ENCODE results near the gene SOST.
"Not testable (repeated sequence)": the region's sequence is repeated elsewhere in the genome, so short reads cannot be mapped to it uniquely, and the experiment has no call there.

The SOST gene

DNA sequence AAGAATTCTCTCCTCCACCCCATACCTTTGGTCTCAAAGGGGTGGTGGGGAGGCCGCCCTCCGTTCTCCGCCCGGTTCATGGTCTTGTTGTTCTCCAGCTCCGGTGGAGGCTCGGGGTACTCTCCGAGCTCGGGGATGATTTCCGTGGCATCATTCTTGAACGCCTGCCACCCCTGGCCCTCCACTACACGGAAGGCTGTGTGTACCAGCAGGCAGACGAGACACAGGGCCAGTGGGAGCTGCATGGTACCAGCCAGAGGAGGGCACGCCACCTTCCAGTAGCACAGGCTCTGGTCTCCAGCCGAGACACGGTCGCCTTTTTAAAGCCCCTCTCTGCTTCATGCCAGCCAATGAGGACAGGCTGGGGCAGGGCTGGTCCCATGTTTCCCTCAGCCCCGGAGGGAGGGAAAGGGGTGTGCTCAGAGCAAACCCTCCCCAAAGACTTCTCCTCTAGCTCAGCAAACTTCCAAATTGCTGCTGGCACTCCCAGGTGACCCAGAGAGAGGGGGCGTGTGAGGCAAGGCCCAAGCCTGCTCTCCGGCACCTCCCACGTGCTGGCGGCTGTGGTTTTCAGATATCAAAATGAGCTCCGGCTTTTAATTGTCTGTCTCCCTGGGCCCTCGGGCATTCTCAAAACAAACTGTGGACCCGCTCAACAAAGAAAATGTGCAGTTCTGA, at the start of gene SOST:
SOST (minus strand) TSS at position 295 of the 678 bp plus-strand sequence; CDS start at position 245, 50 bp downstream.
- no peak for DNase-seq

DNA sequence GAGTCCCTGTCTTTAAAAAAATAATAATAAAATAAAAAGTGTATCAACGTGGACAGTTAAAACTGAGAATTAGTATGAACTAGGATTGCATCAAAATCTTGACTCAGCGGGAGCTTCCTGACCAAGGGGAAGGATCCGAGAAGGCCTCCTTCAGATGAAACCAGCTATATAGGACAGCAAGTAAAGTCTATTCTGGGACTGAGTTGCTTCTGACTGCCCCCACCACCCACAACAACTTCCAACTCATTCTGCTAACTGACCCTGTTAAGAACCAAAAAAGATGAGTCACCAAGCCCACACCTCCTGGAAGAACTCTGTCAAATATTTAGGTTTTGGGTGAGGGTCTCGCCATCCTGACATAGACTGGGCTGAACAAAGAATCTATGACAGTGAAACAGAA, 49.5 kb upstream of the SOST start:
- no peak for DNase-seq

DNA sequence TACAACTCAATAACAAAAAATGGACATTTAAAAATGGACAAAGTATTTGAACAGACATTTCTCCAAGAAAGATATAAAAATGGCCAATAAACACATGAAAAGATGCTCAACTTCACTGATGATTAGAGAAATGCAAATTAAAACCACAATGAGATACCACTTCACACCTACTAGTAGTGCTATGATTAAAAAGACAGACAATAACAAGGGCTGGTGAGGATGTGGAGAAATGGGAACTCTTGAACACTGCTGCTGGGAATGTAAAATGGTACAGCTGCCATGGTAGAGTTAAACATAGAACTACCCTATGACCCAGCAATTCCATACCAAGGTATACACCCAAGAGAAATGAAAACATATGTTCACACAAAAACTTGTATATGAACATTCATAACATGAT, 46.5 kb upstream of the SOST start:
- DNase-seq = no peak

DNA sequence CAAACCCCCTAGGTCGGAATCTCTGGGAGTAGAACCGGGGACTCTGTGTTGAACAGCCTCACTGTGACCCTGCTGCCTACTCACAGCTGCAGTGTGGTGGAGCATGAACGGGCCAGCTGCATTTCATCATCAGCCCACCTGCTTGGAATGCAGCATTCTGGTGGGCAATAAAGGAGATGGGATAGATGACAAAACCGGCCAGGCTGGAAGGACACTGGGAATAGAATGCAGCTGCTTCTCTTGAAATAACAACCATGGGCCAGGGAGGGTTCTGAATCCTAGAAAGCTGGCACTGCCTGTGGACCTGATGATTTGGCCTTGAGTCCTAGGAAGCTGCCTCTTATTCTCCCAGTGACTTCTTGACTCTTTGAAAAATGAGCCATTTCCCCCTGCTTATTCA, 45.2 kb upstream of the SOST start:
- no peak for DNase-seq

DNA sequence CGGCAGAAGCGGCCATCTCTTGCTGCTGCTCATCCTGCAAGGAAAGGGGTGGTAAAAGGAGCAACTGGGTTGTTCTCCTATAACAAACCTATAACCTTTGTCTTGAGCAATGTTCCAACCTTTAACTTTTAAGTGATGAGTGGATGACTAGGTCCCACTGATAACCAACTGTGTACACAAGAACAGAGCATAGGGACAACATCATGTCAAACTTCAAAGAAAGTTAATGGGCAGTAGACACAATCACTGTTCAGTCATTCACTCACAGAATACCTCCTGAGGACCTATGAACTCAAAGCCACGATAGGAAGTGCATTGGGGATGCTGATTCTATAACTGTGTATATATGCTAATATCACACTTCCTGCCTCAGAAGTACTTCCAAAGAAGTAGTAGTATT, 43.3 kb upstream of the SOST start:
- DNase-seq = no peak

GRCh38 chr17:43800736-43801135, 42.1 kb upstream of the SOST start:
- DNase-seq = no peak

DNA sequence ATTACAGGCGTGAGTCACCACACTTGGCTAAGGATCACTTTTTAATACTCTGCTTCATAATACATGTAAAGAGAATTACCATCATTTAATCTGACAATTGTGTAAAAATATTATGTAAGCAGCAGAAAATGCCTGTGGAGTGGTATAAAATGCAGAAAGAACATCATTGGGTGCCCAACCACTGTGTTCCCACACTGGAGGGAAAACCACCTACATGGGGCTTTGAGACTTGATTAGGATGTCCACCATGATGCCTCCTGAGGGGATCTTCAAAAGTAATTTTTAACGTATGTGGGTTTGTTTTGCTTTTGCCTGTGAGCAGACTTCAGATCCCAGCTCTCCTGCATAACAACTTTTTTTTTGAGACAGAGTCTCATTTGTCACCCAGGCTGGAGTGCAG, 40.5 kb upstream of the SOST start:
- no peak for DNase-seq

GRCh38 chr17:43798024-43798423, 39.4 kb upstream of the SOST start:
- DNase-seq = not testable (repeated sequence)

DNA sequence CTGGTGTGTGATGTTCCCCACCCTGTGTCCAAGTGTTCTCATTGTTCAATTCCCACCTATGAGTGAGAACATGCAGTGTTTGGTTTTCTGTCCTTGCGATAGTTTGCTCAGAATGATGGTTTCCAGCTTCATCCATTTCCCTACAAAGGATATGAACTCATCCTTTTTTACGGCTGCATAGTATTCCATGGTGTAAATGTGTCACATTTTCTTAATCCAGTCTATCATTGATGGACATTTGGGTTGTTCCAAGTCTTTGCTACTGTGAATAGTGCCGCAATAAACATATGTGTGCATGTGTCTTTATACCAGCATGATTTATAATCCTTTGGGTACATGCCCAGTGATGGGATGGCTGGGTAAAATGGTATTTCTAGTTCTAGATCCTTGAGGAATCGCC, 34.1 kb upstream of the SOST start:
- DNase-seq = not testable (repeated sequence)

DNA sequence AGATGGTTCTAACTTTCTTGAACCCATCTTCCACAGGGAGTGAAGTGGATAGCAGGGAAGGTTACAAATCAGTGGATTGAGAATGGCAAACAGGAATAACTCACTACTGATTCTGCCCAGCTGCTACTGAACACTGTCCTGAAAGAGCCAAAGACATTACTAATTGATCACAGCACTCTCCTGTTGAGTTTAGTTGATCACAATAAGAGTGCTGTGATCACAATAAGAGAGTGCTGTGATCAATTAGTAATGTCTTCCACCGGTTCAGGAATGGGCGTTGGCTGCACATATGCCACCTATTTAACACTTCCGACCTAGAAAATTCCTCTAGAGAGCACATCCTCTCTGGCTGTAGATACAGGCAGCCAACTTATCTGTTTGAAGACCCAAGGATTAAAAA, 33.0 kb upstream of the SOST start:
- peak; percentile 77 for DNase-seq

- DNase-seq = no peak
These were observed 31.8 kb upstream of the SOST start for GRCh38 chr17:43790311-43790940.

DNA sequence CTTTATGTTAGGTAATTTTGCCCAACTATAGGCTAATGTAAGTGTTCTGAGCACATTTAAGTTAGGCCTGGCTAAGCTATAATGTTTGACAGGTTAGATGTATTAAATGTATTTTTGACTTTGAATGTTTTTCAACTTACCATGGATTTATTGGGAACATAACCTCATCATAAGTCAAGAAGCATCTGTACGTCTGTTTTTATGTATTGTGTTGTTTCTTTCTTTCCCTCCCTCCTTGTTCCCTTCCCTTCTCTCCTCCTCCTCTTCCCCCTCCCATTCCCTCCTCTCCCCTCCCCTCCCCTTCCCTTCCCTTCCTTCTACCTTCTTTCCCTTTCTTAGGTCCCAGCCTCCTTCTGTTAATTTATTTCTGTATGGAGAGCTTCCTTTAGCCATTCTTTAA, 30.9 kb upstream of the SOST start:
- no peak for DNase-seq

DNA sequence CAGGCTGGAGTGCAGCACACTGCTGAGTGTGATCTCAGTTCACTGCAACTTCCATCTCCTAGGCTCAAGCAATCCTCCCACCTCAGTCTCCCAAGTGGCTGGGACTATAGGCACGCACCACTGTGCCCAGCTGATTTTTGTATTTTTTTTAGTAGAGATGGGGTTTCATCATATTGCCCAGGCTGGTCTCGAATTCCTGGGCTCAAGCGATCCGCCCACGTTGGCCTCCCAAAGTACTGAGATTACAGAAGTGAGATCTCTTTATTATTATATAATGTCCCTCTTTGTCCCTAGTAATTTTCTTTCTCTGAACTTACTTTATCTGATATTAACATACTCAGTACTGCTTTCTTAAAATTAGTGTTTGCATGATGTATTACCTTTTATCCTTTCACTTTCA, 29.9 kb upstream of the SOST start:
- no peak for DNase-seq

DNA sequence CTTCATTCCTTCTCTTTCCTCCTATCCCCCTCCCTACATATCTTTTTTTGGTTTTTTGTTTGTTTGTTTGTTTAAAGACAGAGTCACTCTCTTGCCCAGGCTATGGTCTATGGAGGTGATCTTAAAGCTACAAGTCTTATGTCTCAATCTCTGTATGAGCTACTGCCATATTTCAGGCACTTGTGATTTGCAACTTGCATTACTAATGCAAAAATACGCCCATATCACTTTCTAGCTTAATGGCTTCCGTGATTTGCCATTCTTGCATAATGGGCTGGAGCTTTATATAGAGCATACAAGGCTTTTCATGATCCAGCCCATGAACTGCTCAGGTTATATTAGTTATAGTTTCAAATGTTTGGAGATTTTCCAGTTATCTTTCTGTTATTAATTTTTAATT, 29.1 kb upstream of the SOST start:
- no peak for DNase-seq

- DNase-seq = peak; percentile 44
These were observed 26.1 kb upstream of the SOST start for GRCh38 chr17:43784628-43785101.

- peak; percentile 45 for DNase-seq
These were observed 25.5 kb upstream of the SOST start for GRCh38 chr17:43784068-43784467.

DNA sequence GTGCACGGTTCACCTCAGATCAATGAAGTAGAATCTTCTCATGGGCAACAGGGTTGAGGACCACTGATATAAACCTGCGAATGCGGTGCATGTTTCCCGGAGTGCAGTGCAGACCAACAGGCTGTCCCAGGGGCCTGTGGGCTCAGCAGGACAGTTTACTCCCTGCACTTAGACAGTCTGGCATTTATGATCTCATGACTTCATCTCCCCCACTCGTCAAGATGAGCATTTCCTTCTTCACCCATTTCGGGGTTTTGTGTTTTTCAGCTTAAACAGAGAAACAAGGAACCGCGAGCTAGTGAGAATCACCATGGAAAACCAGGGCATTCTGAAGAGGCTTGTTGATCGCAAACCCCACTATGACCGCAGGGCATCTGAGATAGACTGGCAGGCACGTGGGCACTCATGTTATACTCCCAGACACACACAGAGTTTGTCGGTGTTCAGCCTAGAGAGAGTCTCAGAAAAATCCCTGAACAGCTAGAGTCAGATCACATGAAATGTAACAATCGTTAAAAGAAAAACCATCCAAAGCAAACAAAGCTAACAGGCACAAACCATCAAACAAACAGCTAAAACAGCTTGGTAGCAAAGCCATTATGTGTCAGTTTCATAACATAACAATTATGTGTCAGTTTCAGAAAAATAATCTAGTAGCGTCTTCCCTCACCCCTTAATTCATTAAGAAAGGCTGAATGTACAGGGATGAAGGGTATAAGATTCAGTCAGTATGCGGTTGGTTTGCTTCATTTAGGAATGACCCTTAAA, 24.5 kb upstream of the SOST start:
- no peak for DNase-seq

DNA sequence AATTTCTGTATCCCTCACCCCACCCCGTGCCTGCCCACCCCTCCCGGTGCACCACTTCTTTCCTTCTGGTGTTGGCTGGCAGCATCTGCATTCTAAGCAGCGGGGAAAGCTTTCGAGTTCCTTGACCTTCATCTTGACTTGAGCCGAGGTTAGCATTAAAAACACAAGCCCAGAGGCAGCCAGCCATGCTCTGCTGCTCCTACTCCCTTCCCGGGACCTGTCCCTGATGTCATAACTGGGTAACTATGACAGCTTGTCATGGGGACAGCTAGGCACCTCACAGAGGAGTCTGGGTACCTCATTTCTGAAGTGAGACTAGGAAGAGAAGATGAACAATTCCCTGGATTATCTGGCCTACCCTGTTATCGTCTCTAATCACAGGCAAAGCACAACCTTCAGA, 21.5 kb upstream of the SOST start, which contains the start of gene CFAP97D1:
CFAP97D1 (plus strand) TSS at position 301 of the 400 bp plus-strand sequence; CDS start at position 329, 28 bp downstream.
- no peak for DNase-seq

DNA sequence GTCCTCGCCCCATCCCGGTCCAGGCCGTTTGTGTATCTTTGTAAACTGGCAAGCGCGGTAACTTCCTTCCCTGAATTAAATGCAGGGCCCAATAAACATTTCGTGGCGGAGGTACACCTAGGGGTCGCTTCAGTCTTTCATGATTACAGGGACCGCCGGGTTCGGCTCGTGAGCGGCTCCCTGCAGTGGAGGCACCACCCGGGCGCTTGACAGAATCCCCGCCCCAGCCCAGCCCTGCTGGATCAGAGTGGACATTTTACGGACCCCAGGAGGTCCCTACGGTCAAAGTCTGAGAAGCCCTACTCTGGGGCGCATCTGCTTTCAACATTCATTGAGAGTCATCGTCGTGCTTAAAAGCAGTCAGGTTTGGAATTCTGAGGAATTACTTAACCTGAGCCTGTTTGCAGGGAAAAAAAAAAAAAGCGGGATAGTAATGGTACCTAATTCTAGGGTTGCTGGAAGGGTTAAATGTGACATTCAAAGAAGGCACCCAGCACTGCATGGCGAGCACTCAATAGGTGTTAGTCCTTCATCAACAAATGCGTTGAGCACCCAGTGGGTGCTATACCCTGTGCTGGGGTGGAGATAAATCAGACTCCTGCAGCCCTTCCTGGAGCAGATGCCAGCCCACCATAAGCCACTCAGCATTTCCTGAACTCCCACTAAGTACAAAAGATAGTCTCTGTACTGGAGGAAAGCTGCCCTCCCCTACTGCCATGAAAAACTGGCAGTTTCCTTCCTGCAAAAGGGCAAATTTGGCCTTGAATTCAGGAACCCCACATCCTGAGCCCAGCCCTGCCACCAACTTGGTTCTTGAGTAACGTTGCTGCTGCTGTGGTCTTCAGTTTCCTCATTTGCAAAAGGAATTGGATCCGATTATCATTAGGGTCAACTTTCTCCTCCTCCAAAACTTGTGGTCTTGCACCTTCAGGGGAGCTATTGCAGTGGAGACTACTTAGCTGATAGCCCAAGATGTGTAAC, 20.8 kb upstream of the SOST start:
- DNase-seq = no peak

GRCh38 chr17:43778337-43779144, 19.9 kb upstream of the SOST start, which contains the start of gene DUSP3:
Gene DUSP3 (minus strand): TSS chr17:43778977. CDS start chr17:43778924, 53 bp downstream.
- DNase-seq = peak; percentile 92
